Measurements from ENCODE around the gene CD2AP.
"Not testable (repeated sequence)": the region's sequence is repeated elsewhere in the genome, so short reads cannot be mapped to it uniquely, and the experiment has no call there.

Gene CD2AP

DNA sequence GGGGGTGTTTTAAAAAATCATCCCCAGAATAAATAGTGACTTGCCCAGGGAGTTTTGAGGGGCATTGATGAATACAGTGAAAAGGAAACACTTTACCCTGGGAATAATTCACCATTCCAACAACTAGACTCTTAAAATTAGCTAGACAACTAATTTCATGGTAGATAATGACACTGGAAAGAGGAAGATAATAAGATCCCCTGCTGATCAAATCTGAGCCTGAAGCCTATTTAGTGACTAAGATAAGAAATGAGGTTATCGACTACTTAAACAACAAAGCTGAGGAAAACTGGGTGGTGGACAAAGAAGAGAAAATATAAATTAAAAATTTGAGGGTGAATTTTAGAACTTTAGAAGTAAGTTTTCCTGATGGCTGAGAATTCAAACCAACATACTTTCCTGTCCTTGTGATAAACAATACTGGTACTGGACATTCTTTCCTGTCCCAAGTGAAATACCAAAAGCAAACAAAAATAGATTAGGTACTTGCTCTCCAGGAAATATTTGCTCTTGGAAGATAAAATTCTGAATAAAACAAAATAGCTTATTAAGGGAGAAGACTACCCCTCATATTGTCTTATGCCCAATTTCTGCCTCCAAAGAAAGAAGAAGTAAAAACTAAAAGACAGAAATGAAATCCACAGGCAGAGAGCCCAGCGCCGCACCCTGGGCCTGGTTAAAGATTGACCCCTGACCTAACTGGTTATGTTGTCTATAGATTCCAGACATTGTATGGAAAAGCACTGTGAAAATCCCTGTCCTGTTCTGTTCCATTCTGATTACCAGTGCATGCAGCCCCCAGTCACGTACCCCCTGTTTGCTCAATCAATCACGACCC is 156.8 kb downstream of the CD2AP start:
- DNase-seq (ENCODE audit: low read depth), result no peak

- DNase-seq (ENCODE audit: low read depth), result no peak
These were observed 169.1 kb downstream of the CD2AP start for GRCh38 chr6:47646689-47647088.

GRCh38 chr6:47647188-47647587 is 169.6 kb downstream of the CD2AP start:
- DNase-seq (ENCODE audit: low read depth), result no peak

- DNase-seq (ENCODE audit: low read depth), result not testable (repeated sequence)
These were observed 170.0 kb downstream of the CD2AP start for GRCh38 chr6:47647626-47648025.

- DNase-seq (ENCODE audit: low read depth), result no peak
These were observed 170.4 kb downstream of the CD2AP start for GRCh38 chr6:47648031-47648430.

DNA sequence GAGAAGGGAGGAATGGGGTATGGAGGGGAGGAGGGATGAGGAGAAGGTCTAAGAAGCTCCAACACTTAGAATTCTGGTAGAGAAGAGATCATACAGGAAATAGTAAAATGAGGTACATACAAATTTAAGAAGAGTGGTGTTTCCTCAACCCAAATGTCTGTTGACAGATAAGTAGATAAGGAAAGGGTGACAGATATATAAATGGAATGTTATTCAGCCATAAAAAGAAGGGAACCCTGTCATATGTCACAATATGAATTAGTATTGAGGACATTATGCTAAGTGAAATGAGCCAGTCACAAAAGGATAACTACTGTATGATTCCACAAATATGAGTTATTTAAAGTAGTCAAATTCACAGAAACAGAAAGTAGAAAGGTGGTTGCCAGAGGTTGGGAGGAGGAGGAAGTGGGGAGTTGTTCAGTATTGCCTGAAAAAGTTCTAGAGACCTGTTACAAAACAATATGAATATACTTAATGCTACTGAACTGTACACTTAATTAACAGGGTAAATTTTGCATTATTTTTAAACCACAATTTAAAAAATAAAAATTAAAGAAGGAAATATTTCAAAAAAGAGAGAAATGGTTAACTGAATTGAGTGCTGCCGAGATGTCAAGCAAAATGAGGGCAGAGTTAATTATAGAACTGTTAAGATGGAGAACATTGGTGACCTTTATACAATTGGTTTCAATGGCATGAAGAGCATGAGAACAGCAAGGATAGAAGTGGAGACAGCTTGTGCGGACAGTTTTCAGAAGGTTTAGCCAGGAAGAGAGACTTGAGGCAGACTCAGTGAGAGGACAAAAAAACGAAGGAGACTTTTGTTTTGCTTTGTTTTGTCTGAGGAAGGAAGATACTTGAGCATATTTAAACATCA is 173.2 kb downstream of the CD2AP start:
- no peak for DNase-seq (ENCODE audit: low read depth)

DNA sequence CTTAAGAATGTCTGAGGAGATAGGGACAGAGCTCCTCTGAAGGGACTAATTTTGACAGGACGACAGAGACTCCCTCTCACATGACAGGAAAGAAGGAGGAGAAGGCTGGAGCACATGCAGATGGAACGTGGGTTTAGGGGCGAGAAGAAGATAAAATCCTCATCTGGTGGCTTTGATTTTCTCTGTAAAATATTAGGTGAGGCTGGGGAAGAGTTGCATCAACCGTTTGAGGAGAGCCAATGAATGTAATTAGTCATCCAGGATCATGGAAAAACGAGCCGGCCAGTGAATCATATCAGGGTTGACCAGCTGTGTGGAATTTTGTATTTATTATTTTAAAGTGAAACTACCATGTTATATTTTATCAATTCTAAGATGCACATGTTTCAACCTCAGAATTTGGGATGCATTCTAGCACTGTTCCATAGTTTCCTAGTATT is 173.9 kb downstream of the CD2AP start:
- DNase-seq (ENCODE audit: low read depth), result no peak

- no peak for DNase-seq (ENCODE audit: low read depth)
These were observed 176.1 kb downstream of the CD2AP start for GRCh38 chr6:47653706-47654105.

GRCh38 chr6:47654255-47654654 is 176.7 kb downstream of the CD2AP start:
- DNase-seq (ENCODE audit: low read depth), result no peak

- no peak for DNase-seq (ENCODE audit: low read depth)
These were observed 178.4 kb downstream of the CD2AP start for GRCh38 chr6:47655719-47656595.

- no peak for DNase-seq (ENCODE audit: low read depth)
These were observed 184.4 kb downstream of the CD2AP start for GRCh38 chr6:47661960-47662359.

DNA sequence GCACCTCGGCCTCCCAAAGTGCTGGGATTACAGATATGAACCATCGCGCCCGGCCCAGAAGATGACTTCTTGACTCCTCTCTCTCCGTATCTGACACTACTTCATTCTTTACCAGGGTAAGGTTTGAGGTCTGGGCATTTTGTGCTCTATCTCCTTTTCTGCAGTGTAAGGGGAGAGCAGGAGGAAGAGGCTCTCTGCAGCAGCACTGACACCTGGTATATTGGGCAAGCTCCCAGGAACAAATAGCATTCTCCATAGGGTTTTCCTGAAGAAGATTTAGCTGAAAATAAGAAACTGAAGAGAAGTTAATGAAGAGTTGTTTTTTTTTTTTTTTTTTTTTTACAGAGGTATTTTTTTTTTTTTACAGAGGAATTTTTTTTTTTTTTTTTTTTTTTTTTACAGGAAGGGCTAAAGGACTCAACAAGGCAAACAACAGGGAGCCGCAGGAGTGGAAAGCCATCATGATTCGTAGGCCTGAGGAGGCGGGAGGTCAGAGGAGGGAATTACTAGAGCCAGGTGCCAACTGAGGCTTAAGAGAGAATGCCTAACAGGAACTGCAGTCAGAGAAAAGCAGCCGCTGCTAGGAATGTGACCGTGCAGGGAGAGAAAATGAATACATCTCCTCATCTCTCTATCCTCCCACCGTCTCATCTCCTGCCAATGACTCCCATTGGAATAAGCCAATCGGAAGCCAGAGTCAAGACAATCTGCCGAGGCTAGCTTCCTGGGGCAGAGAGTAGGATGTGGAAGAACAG is 186.1 kb downstream of the CD2AP start:
- no peak for DNase-seq (ENCODE audit: low read depth)

DNA sequence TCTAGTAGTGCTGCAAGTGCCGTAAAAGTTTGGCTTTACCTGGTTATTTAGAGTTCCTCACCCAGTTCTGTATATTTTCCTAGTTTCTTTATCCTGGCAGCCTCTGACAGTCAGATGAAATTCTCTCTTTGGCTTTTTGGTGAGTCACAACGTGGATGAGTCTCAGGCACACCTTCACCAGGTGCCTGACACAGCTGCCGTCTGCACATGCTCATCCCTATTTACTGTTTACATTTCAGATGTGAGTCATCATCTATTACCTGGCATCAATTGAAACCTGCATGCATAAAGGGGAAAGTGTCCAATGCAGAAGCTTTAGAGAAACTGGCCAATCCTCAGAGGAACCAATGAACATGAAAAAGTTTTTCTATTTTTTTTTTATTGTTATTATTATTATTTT is 187.5 kb downstream of the CD2AP start:
- no peak for DNase-seq (ENCODE audit: low read depth)

GRCh38 chr6:47669684-47670513 is 192.3 kb downstream of the CD2AP start:
- no peak for DNase-seq (ENCODE audit: low read depth)

GRCh38 chr6:47670851-47671250 is 193.3 kb downstream of the CD2AP start:
- DNase-seq (ENCODE audit: low read depth), result no peak

DNA sequence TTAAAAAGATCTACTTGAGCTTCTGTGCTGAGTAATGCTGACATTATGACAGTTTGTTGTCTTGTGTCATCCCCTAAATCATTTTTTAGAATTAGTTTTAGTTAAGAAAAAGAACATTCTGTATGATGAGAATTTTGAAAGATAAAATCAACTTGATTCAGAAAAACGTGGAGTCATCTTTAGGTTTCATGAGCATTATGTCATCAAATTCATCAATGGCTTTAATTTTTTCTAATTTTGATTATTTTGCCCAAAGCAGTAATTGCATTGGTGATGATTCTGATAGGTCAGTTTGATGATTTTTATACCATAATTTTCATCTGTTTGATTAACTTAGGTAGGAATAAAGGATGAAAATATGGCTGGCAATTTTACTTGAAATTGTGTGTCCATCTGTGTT is 194.2 kb downstream of the CD2AP start:
- no peak for DNase-seq (ENCODE audit: low read depth)

- DNase-seq (ENCODE audit: low read depth), result no peak
These were observed 195.2 kb downstream of the CD2AP start for GRCh38 chr6:47672816-47673215.

DNA sequence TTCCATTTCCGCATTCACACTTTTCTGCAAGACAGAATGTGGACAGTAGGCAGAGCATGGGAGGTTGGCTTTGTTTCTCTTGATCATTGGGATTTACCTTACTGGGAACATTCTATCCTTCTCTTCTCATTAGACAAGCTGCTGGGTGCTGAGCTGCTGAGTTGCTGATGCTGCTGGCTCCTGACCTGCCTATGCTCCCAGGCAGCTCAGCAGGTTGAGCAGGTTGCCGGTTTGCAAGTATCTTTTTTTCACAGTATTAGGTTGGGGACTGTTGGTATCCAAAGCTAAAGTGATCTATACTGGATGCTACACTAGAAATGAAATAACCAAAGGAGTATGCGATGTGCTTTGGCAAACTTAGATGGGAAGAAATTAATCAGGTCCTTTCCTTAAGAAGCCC is 197.1 kb downstream of the CD2AP start:
- DNase-seq (ENCODE audit: low read depth), result no peak
